NCI-H146 treated with DMSO at 0.1 percent for 48 hours (cell line): ENCODE measurements around the gene STK40.

ENCODE experiments used
- DNase-seq: peaks from one replicate; lab custom pipeline; 2025; ENCODE audit not compliant: unreplicated experiment; lab: John Stamatoyannopoulos, UW

The STK40 gene

DNA sequence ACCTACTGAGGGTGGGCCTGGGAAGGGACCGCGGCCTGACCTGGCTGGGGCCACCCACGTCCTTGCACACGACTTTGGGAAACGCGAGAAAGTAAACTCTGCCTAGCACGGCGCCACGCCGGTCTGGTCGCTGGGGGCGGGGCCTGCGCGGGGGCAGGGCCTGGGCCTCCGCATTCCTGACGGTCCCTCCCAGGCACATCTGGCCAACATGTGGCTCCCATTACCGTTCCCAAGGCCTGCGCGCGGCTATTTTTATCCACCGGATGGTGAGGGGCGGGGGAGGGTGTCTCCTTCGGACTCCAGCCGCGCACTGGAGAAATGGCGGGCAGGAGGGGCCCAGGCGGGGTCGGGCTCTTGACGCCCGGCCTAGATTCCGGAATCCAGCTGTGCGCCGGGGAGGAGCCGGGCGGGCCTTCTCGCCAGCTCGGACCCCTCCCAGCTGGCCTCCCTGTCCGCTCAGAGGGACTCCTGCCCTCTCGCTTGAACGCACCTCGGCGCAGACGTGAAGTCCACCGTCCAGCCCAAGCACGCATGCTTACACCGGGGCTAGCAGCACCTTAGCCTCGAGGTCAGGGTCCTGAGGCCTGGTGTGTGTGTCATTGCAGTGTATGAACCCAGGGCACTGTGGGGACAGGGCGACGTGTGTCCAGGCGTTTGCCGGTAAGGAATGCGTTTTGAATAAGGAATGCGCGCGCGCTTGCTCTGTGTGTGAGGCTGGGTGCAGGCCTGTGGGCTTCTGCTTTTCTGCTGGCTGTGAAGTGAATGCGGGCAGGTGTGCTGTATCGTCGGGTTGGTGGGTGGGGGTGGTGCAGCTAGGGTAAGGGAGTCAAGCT, 64.4 kb downstream of the STK40 start:
- no peak for DNase-seq

DNA sequence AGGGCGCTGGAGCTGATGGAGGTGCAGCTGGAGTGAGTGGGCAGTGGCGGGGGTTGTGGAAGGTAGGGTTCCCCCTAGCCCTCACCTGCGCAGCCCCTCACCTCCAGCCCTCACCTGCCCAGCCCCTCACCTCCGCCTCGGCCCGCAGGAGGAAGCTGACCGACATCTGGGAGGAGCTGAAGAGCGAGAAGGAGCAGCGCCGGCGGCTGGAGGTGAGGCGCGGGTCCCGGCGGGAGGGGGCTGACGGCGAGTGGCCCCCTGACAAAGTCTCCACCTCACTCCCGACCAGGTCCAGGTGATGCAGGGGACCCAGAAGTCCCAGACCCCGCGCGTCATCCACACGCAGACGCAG, 65.0 kb downstream of the STK40 start:
- no peak for DNase-seq

DNA sequence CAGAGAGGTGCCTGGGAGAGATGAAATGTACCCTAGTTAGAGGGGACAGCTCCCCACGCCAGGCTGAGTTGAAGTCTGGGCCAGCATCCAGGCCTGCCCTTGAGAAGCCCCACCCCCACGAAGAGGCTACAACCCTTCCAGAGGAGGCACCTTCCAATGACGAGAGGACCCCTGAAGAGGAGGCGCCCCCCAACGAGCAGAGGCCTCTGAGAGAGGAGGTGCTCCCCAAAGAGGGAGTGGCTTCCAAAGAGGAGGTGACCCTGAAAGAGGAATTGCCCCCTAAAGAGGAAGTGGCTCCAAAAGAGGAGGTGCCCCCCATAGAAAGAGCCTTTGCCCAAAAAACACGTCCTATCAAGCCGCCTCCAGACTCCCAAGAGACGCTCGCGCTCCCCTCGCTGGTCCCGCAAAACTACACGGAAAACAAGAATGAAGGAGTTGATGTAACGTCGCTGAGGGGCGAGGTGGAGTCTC, 65.4 kb downstream of the STK40 start:
- no peak for DNase-seq

DNA sequence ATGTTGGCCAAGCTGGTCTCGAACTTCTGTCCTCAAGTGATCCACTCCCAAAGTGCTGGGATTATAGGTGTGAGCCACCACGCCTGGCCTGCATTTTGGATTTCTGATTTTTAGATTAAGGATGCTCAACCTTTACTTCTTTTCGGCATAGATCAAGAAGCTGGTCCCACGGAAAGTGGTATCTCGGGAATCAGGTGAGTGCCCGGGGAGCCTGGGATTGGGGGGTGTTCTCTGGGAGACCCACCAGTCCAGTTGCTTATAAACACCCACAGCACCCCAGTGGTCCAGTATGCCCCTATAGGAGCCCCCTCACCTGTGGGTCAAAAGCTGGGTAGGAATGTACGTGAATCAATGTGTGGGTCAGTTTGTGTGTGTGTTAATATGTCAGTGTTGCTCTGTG, 76.3 kb downstream of the STK40 start:
- DNase-seq = no peak

DNA sequence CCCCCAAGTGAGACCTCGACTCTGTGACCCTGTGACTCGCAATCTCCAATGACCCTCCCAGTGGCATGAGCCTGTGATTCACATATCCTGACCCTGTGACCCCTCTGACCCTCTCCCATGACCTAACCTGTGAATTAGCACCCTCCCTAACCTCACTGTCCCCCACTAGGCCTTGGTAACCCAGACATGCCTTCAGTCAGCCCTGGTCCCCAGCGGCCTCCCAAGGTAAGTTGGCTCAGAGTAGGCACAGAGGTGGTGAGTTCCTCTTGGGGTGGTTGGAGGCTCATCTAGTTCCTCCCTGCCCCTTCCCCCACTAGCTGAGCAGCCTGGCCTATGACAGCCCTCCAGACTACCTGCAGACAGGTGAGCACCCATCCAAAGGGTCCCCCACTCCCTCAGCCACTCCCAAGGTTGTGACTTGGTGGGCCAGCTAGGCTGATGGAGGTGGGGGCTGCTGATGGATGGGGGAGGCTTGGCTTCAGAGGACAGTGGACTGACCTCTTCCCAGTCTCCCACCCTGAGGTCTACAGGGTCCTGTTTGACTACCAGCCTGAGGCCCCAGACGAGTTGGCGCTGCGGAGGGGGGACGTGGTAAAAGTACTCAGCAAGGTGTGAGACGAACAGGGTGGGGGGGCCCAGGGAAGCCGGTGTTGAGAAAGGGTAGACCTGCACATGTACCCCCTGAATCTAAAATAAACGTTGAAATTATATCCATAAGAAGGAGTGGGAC, 78.0 kb downstream of the STK40 start:
- no peak for DNase-seq

DNA sequence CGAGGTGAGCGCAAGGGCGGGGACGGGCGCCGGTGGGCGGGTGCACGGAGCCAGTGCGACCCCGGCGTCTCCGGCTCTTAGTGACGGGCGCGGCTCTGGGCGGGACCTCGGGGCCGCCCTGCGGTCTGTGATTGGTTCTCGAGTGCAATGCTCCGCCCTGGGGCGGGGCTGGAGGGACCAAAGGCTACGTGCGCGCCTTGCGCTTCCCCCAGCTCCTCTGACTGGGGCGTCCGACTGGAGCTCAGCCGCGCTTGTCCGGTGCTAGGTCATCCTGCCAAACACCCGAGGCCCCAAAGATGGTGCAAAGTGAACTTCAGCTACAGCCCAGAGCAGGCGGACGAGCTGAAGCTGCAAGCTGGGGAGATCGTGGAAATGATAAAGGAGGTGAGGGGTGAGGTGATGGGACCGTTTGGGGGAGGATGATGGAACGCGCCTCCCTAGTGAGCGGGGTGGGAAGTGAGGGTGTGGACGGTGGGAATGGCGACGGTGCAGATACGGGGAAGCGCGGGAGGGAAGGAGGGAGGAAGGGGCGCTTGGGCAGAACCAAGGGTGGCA, 78.7 kb downstream of the STK40 start:
- DNase-seq = peak; percentile 79

DNA sequence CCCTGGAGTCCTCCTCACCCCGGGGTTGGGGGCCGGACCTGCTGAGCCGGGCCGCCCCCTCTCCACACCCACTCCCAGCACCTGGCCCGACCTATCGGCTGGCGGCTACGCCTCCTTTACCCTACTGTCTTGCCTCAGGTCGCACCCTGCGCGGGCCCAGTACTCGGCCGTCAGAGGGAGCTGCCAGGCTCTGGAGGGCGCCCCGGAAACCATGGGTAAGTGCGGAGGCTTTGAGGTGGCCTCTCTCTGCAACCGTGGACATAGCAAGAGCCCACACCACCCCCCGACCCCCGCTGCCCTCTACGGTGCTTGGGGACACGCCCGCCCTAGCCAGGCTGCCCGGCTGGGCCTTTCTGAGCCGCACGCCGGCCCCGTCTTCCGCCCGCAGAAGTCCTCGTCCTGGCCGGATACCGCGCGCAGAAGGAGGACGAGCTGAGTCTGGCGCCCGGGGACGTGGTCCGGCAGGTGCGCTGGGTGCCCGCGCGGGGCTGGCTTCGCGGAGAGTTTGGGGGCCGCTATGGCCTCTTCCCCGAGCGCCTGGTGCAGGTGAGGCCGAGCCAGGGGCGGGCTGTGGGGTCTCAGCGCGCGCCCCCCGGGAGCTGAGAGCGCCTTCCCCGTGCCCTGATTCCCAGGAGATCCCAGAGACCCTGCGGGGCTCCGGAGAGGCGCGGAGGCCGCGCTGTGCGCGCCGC, 79.4 kb downstream of the STK40 start, which contains the start of gene SH3D21:
SH3D21 (plus strand) TSS at position 159 of the 692 bp plus-strand sequence; CDS start at position 212, 53 bp downstream.
- peak; percentile 11 for DNase-seq

DNA sequence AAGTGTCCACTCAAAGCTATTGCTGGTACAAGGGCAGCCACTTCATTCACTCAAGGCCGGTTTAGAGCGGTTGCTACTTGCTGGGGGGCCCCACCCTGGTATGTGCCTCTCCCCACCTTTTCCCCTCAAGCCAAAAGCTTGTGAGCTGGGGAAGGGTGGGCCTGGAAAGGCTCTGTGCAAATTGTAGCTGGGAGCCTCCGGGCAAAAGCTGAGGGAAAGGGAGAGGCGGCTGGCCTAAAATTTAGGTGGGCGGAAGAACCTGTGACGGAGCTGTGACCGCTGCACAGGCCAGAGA, 79.9 kb downstream of the STK40 start:
- DNase-seq = no peak

DNA sequence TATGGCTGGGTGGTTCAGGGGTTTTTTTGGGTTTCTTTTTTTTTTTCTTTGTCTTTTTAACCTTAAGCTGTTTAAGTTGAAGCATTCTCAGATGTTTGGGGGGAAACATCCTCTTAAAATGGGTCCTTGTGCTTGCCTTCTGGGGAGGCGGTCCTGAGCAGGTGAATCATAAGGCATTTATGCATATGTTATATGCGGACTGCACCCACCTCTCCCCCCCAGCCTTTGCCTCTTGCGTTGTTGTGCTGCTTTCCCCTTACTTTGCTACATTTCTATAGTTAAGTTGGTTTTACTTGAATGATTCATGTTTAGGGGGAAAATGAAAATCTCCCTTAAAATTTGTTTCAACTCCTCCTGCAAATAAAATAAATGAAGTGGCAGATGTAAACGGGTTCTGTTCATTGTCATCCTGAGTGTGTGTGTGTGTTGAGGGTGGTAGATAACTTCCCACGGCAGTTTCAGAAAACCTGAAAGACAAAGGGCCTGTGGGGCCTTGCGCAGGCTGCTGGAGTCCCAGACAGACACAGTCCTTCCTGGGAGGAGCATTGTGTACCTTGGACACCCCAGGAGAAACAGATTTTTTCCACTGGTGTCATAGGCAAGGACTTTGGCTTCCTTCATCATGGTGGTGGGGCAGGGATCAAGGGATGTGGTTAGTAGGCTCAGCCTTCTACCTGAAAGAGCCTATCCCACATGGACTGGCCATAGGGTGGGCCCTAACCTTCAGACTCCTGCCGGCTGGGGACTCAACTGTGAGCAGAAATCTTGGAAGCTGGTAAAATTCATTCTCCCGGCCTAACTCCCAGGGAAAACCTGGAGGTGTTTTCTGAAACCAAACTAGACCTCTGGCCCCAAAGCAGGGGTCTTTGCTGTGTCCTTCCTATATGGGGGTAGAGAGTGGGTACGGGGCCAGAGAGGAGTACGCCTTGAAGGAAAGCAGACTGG, 80.5 kb downstream of the STK40 start:
- no peak for DNase-seq

DNA sequence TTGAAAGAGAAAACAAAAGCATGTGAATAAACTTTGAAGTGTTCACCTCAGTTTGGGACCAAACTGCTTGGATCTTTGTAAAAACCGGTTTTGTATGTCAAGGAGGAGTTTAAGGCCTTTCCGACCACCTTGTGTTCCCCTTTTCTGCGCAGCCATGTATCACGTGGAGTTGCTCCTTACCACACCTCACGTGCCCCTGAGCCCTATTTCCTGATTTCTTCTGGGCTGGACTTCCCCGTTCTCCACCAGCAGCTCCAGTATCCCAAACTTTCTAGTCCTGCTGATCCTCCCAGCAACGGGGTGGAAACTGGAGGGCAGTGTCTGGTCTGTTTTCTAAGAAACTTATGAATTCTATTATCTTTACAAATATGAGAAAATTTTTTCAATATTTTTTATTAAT, 81.2 kb downstream of the STK40 start:
- no peak for DNase-seq

DNA sequence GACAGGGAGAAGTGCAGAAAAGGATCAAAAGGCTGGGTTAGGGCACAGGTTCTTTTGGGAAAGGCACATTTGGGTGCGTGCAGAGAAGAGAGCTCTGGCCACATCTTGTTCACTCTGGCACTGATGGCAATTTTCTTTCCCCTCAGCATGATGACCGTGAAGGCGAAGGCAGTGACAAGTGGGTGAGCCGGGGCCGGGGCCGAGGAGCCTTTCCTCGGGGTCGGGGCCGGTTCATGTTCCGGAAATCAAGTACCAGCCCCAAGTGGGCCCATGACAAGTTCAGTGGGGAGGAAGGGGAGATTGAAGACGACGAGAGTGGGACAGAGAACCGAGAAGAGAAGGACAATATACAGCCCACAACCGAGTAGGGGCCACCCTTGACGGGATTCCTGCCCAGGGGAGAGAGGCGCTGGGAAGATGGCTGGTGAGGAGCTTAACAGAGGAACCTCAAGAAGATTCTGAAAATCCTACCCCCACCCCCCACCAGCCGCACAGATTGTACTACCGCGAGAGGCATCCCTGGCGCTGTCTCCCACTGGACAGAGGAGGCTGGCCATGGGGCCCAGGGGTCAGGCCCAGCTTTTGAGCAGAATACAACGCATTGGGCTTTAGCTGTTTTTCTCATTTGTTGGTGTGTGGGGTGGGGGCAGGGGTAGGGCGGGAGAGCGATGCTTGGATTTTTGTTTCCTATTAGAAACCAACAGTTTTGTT, 81.9 kb downstream of the STK40 start:
- no peak for DNase-seq

DNA sequence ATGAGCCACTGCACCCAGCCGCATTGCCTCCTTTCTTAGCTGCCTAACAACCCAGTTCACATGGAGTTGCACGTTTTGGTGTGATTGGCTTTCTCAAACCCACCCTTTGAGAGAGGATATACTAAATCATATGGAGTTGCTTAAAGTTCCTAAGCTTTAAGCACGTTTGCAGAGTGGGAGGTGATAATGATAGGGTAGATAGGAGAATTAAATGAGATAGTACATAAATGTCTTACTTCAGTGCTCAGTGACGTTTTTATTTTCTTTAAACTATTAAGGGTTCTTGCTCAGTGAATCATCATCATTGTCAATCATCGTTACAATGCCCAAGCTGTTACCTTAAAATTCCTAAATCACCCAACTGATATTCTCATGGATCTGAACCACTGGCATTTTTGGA, 82.5 kb downstream of the STK40 start:
- DNase-seq = no peak

DNA sequence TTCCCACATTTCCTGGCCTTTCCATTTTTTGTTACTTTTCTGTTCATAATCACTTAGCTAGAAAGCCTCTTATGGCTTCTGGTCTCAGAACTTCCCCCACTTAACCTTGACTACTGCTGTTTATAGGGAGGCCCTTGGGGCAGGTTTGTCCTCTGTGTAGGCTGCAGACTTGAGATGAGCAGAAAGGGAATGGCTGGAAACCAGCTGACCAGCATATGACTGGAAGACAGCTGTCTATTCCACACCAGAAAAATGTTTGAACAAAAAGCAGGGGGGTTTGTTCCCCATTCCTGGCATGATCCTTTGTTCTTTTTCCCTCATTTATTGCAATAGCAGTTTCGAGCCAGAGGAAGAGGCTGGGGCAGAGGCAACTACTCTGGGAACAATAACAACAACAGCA, 84.5 kb downstream of the STK40 start:
- no peak for DNase-seq

DNA sequence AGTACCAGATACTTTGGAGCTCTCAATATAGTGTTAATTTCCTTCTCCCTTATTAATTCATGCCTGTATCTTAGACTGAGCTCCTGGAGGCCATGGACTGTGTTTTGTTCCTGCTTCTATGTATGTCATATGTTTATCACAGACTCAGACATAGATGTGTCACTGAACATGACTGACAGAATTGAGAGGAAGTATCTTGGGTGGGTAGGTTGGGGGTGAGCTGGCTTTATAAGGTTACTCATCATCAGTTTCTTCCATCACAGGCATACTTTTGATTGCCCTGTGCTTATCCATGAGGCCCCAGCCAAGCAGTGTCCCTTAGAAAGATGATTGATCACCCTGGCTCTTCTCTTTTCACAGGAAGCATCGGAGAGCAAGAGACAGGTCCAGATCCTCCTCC, 85.2 kb downstream of the STK40 start:
- no peak for DNase-seq

DNA sequence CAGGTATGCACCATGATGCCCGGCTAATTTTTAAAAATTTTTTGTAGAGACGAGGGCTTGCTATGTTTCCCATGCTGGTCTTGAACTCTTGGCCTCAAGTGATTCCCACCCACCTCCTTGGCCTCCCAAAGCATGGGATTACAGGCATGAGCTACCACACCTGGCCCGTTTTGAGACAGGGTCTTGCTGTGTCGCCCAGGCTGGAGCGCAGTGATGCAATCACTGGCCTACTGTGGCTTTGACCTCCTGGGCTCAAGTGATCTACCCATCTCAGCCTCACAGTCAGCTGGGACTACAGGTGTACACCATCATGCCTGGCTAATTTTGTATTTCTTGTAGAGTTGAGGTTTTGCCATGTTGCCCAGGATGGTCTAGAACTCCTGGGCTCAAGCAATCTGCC, 87.1 kb downstream of the STK40 start:
- DNase-seq = no peak

DNA sequence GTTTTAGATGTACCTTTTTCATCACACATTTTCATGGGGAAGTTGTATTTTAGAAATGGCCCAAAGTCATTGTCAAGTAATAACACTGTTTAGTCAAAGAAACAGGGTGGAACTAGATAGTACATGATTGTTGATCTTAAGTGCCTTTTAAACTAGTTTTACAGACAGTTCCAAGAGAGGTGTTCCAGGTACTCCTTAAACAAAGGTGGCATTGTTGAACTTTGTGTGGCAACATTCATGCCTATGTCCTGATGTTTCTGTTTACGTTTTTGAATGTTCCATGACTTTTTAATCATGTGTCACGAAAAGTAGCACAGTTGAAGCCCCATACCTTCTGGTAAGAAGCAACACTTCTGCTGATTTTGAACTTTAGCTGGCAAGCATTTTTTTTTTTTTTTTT, 88.7 kb downstream of the STK40 start:
- DNase-seq = no peak

DNA sequence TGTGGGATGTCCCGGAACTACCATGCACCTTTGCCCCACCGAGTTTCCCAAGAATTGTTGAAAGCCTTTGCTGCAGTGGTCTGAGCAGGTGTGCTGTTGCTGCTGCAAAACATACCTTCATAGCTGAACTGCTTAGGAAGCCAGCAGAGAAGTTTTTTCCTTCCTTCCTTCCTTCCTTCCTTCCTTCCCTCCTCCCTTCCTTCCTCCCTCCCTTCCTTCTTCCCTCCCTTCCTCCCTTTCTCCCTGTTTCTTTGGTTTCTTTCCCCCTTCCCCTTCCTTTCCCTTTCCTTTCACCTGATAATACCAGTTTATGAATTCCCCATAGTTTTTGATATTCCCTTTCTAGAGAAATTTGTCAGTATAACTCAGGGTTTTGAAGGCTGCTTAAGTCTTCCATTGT, 90.3 kb downstream of the STK40 start:
- no peak for DNase-seq
